GM18520 (cell line): Measurements from ENCODE around the gene RIPOR3.

Experiments used
- ATAC-seq: cut with Tn5 transposase; IDR thresholded peaks from one replicate; pipeline ENCODE4 v1.9.1; 2021; ENCODE audit not compliant: unreplicated experiment

The RIPOR3 gene

GRCh38 chr20:50690650-50691572 lies at the start of gene RIPOR3:
RIPOR3 (minus strand) TSS chr20:50691542; CDS start chr20:50691128, 414 bp downstream.
- no peak for ATAC-seq

- ATAC-seq, result no peak
Observed at GRCh38 chr20:50737352-50737751, 46.0 kb upstream of the RIPOR3 start.

GRCh38 chr20:50735813-50736212 lies 44.5 kb upstream of the RIPOR3 start:
- no peak for ATAC-seq

GRCh38 chr20:50734730-50735679 lies 43.7 kb upstream of the RIPOR3 start:
- no peak for ATAC-seq

- ATAC-seq, result no peak
Observed at GRCh38 chr20:50733644-50734349, 42.5 kb upstream of the RIPOR3 start.

- no peak for ATAC-seq
Observed at GRCh38 chr20:50731930-50732690, 40.8 kb upstream of the RIPOR3 start.

GRCh38 chr20:50731055-50731929 lies 40.0 kb upstream of the RIPOR3 start, which contains the start of gene PARD6B:
PARD6B (plus strand) TSS chr20:50731580; CDS start chr20:50731787, 207 bp downstream.
- peak; percentile 84 for ATAC-seq

- ATAC-seq, result no peak
Observed at GRCh38 chr20:50730765-50731054, 39.4 kb upstream of the RIPOR3 start.

GRCh38 chr20:50729901-50730764 lies 38.8 kb upstream of the RIPOR3 start:
- ATAC-seq, result no peak

GRCh38 chr20:50728981-50729874 lies 37.9 kb upstream of the RIPOR3 start:
- no peak for ATAC-seq

- no peak for ATAC-seq
Observed at GRCh38 chr20:50728486-50728980, 37.2 kb upstream of the RIPOR3 start.

GRCh38 chr20:50727792-50728485 lies 36.6 kb upstream of the RIPOR3 start:
- ATAC-seq, result no peak

- ATAC-seq, result no peak
Observed at GRCh38 chr20:50726955-50727791, 35.8 kb upstream of the RIPOR3 start.

GRCh38 chr20:50725724-50726005 lies 34.3 kb upstream of the RIPOR3 start:
- ATAC-seq, result no peak

- ATAC-seq, result no peak
Observed at GRCh38 chr20:50724851-50725723, 33.7 kb upstream of the RIPOR3 start.
